IPS-18a (cell line): ENCODE data around the gene GJD3.

Source experiments
- H3K27ac ChIP-seq: one replicate; pipeline ENCODE4 v1.5.1; 2013; ENCODE audit warnings: low read length
- H3K27me3 ChIP-seq: one replicate; pipeline ENCODE4 v1.6.1; 2013; ENCODE audit warnings: mild to moderate bottlenecking, low read length; ENCODE audit not compliant: control insufficient read depth, insufficient read depth
- H3K36me3 ChIP-seq: one replicate; pipeline ENCODE4 v1.6.1; 2013; ENCODE audit warnings: low read depth, low read length; ENCODE audit not compliant: control insufficient read depth
- H3K4me1 ChIP-seq: one replicate; pipeline ENCODE4 v1.6.1; 2013; ENCODE audit warnings: low read depth, low read length; ENCODE audit not compliant: control insufficient read depth
- H3K4me3 ChIP-seq: one replicate; pipeline ENCODE4 v1.5.1; 2013; ENCODE audit warnings: low read length
- H3K9ac ChIP-seq: one replicate; pipeline ENCODE4 v1.6.1; 2013; ENCODE audit warnings: mild to moderate bottlenecking, low read length, moderate library complexity
- H3K9me3 ChIP-seq: one replicate; pipeline ENCODE4 v1.6.1; 2013; ENCODE audit warnings: low read depth, low read length; ENCODE audit not compliant: control insufficient read depth

The GJD3 gene

DNA sequence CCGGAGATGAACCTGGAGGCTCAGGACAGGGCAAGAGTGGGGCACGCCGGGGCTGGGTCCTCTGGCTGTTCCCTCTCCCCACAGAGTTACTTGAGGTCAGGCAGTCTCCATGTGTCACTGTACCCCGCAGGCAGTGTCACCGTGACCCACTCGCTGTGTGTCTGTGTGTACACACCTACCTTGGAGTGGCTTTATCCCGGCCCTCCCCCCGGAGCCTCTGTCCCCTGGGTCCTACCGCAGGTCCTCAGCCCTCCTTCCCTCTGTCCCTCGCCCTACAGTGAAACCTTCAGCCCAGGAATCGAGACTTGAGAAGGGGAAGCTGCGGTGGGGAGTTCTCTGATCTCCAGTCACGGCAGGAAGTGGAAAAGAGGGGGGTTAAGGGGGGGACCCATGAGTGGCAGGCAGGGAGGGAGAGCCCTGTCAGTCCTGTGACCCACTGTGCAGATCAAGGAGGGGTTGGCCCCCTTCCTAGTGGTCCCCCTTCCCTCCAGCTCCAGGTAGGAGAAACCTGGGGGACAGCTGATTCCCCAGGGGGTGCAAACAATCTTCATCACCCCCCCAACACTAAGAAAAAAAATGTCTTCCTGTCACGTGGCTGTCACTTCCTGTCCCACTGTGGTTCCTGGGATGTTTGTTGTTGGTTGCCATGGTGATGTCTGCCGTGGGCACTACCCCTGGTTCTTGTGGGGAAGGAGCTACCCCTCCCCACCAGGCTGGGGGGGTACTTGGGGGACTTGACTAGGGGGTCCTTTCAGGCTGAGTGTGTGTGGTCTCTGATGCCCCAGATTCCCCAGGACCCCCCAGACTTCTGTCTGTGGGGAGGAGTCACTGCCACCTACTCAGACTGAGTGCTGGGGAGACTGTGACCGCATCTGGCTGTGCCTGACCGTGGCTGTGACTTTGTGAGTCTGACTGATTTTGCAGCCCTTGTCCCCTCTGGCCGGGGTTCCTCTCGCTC lies 41.9 kb downstream of the GJD3 start:
- Histone ChIP-seq H3K9me3 (no peaks in the 10 kb centered on the region), H3K36me3 (no peaks in the 10 kb centered on the region), H3K9ac (peak overlapping the region; percentile 46), H3K27me3 (peaks cover 31% of the 10 kb centered on the region), H3K4me3 (no peak overlapping the region), H3K27ac (peak overlapping the region; percentile 61), H3K4me1 (peaks cover 26% of the 10 kb centered on the region)

DNA sequence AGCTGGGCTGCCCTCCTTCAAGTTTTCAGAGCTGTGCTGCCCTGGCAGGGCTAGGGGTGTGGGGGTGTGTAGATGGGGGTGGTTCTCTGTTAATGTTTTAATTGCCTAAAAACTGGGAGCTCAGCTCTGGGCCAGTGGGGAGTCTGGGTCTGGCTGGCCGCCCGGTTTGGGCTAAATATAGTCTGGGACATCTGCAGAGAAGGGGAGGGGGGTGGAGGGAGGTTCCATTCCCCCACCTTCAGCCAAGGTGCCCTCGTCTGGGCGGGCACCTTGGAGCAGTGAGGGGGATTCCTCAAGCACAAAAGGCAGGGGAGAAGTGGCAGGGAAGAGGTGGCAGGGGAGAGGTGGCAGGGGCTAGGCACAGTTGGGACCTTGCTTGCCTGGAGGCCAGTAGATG lies 42.6 kb downstream of the GJD3 start:
- Histone ChIP-seq H3K4me1 (peaks cover 31% of the 10 kb centered on the region), H3K27ac (no peak overlapping the region), H3K9me3 (no peaks in the 10 kb centered on the region), H3K36me3 (no peaks in the 10 kb centered on the region), H3K9ac (no peak overlapping the region), H3K4me3 (no peak overlapping the region), H3K27me3 (peaks cover 37% of the 10 kb centered on the region)

DNA sequence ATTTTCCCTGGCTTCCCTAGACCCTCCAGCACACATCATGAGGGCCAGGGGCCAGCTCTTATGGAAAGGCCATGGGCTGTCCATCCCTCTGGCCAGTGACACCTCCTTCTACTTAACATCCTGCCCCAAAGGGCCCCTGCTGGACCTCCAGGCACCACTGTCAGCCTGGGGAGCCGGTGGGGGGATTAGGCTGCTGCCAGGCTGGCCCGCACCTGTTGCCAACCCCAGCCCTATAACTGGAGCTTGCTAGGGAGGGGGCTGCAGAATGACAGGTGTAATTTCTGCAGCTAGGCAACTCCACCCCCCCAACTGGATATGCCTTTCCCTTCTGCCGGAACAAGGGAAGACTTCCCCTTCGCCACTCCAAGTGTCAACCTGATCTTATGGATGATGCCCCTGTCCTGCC lies 43.0 kb downstream of the GJD3 start:
- no peaks in the 10 kb centered on the region for H3K9me3 ChIP-seq
- H3K4me1 ChIP-seq, result peaks cover 32% of the 10 kb centered on the region
- no peak overlapping the region for H3K27ac ChIP-seq
- H3K4me3 ChIP-seq, result no peak overlapping the region
- H3K27me3 ChIP-seq, result peaks cover 42% of the 10 kb centered on the region
- H3K36me3 ChIP-seq, result no peaks in the 10 kb centered on the region
- no peak overlapping the region for H3K9ac ChIP-seq

DNA sequence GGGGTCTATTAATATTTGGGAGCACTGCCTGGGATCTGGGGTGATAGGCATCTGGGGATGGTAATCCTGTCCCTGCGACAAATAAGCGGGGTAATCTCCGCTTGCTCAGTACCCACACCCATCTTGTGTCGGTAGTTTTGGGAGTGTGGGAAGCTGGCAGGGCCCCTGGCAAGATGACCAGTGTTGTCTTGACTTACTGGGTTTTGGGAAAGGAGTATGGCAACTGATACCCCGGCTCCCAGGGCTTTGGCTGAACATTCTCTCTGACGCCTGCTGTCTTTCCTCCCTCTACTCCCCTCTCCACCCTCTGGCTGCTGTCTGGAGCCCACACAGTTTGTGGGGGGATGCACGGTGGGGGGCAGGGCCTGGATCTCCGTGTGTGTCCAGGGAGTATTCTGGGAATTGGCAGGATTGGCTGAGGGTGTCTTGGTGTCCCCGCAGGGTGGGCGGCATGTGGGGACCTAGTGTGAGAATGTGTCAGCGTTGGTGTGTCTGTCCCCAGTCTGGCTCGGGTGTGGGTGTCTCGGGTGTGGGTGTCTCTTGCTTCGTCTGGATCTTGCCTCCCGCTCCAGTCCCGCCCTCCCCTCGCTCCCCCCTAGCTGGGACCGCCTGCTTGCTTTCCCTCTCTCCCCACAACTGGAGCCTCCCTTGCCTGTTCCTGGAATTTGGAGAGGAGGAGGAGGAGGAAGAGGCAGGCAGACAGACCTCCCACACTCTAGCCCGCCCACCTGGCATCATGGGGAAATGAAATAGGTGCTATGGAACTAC lies 43.6 kb downstream of the GJD3 start:
- Histone ChIP-seq H3K36me3 (no peaks in the 10 kb centered on the region), H3K9ac (no peak overlapping the region), H3K4me1 (peaks cover 36% of the 10 kb centered on the region), H3K27ac (no peak overlapping the region), H3K9me3 (no peaks in the 10 kb centered on the region), H3K4me3 (no peak overlapping the region), H3K27me3 (peaks cover 48% of the 10 kb centered on the region)

DNA sequence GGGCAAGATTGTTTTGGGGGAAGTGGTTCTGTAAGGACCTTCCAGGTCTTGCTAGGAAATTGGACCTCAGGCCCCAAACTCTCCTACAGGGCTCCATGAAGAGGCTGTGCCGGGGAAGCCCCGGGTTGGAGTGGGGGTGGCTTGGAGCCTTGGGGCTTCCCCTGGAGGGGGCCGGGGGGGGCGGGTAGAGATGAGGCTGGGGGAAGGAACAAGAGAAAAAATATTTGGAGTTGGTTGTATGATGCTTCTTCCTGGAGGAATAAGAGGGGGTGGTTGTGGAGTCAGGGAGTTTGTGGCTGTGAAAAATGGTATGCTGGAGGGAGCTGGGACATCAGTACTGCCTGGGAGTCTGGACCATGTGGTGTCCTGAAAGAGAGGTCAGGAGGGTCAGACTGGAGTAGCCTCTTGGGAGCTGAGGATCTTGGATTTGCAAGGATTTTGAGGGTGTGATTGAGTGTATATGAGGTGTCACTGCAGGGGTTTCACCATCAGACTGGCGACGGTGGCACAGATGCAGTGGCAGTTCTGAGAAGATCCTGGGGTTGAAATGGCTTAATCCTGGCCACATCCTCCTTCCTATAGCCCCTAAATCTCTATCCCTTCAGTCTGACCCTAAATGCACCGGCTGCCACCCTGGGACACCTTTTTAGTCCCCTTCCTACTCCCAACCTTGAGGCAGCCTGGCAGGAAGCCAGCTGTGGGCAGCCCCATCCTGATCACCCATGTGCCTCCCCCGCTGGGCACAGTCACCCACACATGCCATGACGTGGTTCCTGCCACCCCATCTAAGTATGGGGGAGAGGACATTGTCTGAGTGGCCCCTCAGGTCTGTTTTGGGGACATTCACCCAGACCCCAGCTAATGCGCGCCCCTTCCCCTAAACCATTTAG lies 44.6 kb downstream of the GJD3 start:
- Histone ChIP-seq H3K36me3 (no peaks in the 10 kb centered on the region), H3K9ac (no peak overlapping the region), H3K27me3 (peaks cover 53% of the 10 kb centered on the region), H3K9me3 (no peaks in the 10 kb centered on the region), H3K27ac (no peak overlapping the region), H3K4me3 (no peak overlapping the region), H3K4me1 (peaks cover 37% of the 10 kb centered on the region)

DNA sequence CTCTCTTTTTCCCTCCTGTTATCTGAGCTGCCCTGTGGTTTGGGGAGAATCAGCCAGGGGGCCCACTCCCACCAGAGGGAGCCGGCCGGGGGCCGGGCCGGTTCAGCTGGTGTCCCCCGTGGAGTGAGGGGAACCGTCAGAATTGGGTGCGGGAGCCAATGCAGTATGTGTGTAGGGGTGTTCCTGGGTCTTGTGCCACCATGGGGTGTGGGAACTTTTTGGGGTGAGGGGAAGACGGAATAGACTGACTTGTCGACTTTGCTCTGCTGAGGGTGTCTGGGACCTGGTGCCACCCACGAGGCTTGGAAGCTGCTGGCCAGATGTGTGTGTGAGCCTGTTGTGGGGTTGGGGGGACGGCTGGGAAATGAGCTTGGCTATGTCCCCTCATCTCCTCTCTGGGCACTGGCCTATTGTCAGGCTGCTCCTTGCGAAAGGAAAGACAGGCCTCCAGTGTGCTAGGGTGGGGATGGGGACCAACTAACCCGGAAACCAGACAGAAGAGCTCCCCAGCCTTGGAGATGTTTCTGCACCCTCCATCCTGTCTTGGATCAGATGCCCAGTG lies 45.6 kb downstream of the GJD3 start:
- Histone ChIP-seq H3K9ac (peak overlapping the region; percentile 63), H3K27me3 (peaks cover 53% of the 10 kb centered on the region), H3K27ac (no peak overlapping the region), H3K4me3 (peak overlapping the region; percentile 77), H3K9me3 (no peaks in the 10 kb centered on the region), H3K36me3 (no peaks in the 10 kb centered on the region), H3K4me1 (peaks cover 37% of the 10 kb centered on the region)

DNA sequence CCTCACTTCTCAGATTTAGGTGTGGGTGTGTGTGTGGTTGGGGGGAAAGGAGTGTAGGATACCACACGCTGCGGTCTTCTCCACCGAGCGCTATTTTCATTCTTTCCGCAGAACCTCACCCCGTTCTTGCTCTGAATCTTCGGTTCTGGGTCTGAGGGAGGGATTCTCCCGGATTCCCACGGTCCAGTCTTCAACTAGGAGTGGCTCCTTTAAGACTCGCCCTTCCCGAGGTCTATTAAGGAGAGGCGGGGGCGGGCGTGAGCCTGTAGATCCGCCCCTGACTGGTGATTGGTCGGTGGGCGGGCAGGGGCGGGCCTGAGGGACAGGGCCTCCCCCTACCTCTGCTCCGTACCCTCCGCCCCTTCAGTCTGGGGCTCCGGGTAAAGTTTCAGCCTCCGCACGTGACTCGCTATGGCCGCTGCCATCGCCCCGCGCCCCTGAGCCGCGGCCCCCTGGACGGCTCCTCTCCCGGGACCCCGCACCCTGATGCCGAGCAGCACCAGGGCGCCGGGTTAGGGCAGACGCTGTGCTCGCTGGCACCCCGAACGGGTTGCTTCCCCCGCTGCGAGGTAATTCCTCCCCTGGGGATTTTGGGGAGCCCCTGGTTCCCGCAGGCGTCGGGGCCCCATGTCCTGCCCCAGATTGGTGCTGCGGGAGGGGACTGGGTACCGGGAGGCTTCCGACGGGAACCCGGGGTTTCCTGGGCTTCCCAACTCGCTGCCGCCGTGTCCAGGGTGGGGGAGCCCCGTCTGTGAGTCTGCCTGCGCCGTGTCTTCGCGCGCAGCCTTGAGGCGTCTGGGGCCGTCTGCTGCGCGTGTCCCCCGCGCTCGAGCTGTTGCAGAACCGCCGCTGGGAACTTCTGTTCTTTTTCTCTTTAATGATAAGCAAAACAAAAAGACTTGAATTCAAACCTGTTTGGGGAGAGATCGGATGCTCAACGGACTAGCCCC lies 46.4 kb downstream of the GJD3 start:
- Histone ChIP-seq H3K27ac (no peak overlapping the region), H3K27me3 (peaks cover 53% of the 10 kb centered on the region)

DNA sequence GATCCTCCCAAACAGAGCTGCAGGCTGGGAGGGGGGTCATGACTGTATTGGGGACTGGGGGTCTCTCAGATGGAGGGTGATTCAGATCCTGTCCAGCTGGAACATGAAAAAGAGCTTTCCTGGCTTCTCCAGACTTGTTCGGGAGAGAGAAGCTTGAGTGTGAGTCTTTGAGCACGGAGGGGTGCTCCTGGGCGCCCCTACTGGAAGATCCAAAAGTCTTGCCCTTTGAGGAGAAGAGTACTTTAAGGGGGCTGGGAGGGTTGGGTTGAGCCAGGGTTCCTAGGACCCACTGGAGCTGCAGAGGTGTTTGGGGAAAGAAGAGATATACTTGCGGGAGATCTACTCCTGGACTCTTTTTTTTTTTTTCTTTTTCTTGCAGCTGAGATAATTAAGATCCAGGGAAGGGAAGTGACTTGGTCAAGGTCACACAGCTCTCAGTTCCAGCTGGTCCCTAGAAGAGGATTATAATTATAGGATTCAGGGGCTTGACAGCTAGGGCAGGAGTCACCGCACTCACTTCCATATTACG lies 47.1 kb downstream of the GJD3 start:
- Histone ChIP-seq H3K4me1 (peaks cover 28% of the 10 kb centered on the region), H3K9me3 (no peaks in the 10 kb centered on the region), H3K36me3 (no peaks in the 10 kb centered on the region), H3K27me3 (peaks cover 53% of the 10 kb centered on the region), H3K4me3 (peak overlapping the region; percentile 77), H3K9ac (peak overlapping the region; percentile 9), H3K27ac (no peak overlapping the region)

More for the DNA sequence above, 46.4 kb downstream of the GJD3 start:
- Histone ChIP-seq H3K36me3 (no peaks in the 10 kb centered on the region), H3K9ac (peak overlapping the region; percentile 63), H3K4me1 (peaks cover 35% of the 10 kb centered on the region), H3K9me3 (no peaks in the 10 kb centered on the region), H3K4me3 (peak overlapping the region; percentile 77)

DNA sequence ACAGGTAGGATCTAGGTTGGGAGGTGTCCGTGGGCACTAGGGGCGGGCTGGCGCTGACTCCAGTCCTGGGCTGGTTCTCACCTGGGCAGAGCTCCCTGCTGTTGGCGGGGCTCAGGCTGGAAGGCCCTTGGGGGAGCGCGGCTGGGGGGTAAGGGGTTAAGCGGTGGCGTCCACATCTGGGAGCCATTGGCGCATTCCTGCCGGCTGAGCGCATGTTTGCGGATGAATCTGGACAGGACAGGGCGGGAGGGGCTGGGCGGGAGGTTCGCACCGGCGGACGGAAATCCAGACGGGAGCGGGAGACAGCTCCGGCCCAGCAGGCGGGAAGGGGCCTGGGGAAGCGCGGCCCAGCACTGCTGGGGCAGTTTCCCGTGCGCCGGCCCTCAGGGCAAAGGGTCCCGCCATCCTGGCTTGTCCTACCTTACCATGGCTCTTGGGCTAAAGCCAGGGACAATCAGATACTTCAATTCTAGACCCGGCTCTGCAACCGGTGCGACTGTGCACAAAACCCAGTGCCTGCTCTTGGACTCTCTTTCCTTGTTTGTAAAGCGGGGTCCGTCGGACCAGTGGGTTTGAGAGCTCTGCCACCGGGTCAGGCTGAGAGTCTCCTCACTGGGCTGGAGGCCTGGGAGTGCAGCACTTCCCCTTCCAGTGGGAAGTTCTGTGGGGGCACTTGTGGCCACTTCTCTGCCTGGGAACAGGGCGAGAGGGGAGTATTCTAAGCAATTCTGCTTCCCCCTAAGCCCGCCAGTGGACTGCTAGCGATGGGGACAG lies 47.8 kb downstream of the GJD3 start:
- Histone ChIP-seq H3K9me3 (no peaks in the 10 kb centered on the region), H3K27me3 (peaks cover 53% of the 10 kb centered on the region), H3K4me3 (peak overlapping the region; percentile 77), H3K27ac (no peak overlapping the region), H3K4me1 (peaks cover 22% of the 10 kb centered on the region), H3K9ac (peak overlapping the region; percentile 9), H3K36me3 (no peaks in the 10 kb centered on the region)
